SK-N-SH treated with all-trans-retinoic acid at 6 μM for 48 hours (cell line): ENCODE measurements around the gene WNK1.
"Not testable (repeated sequence)": the region's sequence is repeated elsewhere in the genome, so short reads cannot be mapped to it uniquely, and the experiment has no call there.

Experiments used
- PPARA ChIP-seq: fragments of 250-450 bp; sonication (Bioruptor Pico); IDR thresholded peaks from 2 replicates; pipeline ENCODE4 v1.5.0; 2020; ENCODE audit warnings: mild to moderate bottlenecking, borderline replicate concordance
- TSHZ2 ChIP-seq: fragments of 250-450 bp; sonication (Bioruptor Pico); IDR thresholded peaks from 2 replicates; pipeline ENCODE4 v1.5.0; 2020; ENCODE audit warnings: mild to moderate bottlenecking, moderate library complexity
- ZC3H10 ChIP-seq: fragments of 250-450 bp; sonication (Bioruptor Pico); IDR thresholded peaks from 2 replicates; pipeline ENCODE4 v1.5.1; 2021; ENCODE audit warnings: mild to moderate bottlenecking, moderate library complexity
- ZNF565 ChIP-seq: fragments of 450-650 bp; formaldehyde crosslinking; conservative IDR thresholded peaks from 2 replicates; pipeline ENCODE4 v1.5.0; 2020; ENCODE audit warnings: low read depth, mild to moderate bottlenecking, moderate library complexity

DNA sequence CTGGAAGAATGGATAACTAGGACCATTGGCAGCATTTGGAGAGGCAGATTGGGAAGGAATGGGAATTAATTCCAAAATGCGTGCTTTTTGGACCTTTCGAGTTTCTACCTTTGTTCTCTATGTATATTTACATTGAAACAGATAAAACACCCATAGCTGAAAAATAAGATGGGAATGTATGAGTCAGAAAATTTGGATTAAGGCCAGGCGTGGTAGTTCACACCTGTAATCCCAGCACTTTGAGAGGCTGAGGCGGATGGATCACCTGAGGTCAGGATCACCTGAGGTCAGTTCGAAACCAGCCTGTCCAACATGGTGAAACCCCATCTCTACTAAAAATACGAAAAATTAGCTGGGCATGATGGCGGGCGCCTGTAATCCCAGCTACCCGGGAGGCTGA, 65.1 kb downstream of the WNK1 start:
- TF ChIP-seq ZNF565 (CRISPR knock-in tag); PPARA; TSHZ2 (CRISPR knock-in tag); ZC3H10 (CRISPR knock-in tag): not testable (repeated sequence)
